RPMI7951 (cell line): ENCODE results near the gene CLEC4E. TPM values are rescaled to one million over a fixed set of nuclear protein-coding genes. Genes with fewer than 3 reads are reported as not detected.
"Not testable (repeated sequence)": the region's sequence is repeated elsewhere in the genome, so short reads cannot be mapped to it uniquely, and the experiment has no call there.

ENCODE experiments used
- DNase-seq: peaks from one replicate; pipeline ENCODE4 v3.0.0-alpha.2; 2012; ENCODE audit warnings: low read depth
- total RNA-seq: library from RNA; depleted of rRNA; stranded (reverse); fragments of >200 nt; shearing (Covaris generic); gene quantifications from 2 replicates; pipeline ENCODE4 v1.2.3, GENCODE V29; 2014; rRNA removed

Gene CLEC4E, protein sequence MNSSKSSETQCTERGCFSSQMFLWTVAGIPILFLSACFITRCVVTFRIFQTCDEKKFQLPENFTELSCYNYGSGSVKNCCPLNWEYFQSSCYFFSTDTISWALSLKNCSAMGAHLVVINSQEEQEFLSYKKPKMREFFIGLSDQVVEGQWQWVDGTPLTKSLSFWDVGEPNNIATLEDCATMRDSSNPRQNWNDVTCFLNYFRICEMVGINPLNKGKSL
- not detected in 2 replicates for total RNA-seq

DNA sequence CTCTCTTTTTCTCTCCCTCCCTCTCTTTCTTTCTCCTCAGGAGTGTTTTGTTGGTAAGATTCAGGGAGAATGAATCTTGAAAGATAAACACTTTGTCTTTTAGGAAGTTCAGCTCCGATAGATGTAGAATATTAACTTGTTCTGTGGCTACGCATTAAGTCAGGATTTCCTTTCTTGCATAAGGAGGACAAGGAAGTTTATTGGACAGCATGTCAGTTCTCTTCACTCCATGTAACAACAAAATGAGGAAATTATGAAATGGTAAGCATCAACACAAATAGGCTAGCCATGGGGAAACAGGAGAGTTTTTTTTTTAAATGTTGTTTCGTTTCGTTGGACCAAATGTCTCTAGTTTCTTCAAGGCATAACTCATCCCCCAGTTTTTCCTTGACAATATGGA lies at the start of gene CLEC4E:
Gene CLEC4E (minus strand): TSS at position 75 of the 400 bp plus-strand sequence. CDS start 108 bp downstream, outside the sequence.
- DNase-seq: not testable (repeated sequence)

DNA sequence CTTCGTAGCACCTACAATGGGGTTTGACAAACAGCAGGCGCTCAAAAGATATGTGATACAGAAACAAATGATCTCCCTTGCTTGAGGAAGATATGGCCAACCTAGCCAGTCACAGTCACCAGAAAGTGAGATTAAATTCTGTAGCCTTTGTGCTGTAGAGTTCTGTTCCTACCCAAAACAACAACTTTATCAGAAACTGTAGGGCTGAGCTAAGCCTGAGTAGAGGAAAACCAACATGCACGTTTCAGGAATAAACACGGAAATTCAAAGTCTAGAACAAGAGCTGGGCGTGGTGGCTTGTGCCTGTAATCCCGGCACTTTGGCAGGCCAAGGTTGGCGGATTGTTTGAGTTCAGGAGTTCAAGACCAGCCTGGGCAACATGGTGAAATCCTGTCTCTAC lies 49.0 kb upstream of the CLEC4E start:
- DNase-seq: no peak

DNA sequence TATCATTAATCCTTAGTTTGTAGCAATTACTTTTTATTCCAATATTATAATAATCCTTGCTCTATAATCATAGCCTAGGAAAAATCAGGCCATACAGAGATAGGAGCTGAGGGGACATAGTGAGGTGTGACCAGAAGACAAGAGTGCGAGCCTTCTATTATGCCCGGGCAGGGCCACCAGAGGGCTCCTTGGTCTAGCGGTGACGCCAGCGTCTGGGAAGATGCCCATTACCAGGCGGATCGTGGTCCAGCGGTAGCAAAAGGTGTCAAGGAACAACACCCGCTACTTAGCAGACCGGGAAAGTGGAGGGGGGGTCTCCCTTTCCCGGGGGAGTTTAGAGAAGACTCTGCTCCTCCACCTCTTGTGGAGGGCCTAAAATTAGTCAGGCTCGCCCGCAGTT lies 43.8 kb upstream of the CLEC4E start:
- not testable (repeated sequence) for DNase-seq

DNA sequence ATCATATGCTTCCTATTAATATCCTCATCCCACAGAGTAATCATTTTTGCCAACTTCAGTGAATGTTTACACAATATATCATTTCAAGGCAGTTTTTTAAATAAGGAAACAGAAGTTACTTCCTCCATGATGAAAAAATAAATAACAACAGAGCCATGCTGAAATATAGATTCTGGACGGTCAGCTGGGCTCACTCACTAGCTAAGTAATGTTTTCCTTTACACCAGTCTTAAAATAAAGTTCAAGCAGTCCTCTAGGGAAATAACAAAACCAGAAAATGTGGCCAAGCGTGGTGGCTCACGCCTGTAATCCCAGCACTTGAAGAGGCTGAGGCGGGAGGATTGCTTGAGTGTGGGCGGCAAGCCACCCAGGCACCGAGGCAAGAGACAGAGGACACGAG lies 43.3 kb upstream of the CLEC4E start:
- no peak for DNase-seq

DNA sequence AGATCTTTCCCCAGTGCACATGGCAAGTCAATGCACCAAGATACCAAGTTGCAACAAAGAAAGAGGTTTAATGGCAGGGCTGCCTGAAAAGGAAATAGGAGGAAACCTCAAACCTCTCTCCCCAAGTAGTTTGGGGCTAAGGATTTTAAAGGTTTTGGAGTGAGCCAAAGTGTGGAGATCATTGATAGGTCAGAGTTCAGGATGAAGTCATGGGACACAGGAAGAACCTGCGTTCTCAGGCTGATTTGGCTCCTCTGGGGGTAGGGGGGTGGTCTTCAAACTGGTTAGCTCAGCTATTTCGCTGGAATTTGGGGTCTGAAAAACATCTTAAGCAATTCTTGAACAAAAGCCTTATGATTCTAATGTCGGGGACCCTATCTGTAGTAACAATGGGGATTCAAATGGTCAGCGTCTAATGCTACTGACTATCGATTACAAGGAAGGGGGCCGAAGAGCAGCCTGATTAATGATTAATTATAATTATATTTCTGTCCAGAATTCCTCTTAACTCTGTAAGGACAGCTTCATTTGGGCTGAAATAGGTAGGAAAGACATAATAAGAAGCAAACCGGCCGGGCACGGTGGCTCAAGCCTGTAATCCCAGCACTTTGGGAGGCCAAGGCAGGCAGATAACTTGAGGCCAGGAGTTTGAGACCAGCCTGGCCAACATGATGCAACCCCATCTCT lies 40.5 kb upstream of the CLEC4E start:
- no peak for DNase-seq

DNA sequence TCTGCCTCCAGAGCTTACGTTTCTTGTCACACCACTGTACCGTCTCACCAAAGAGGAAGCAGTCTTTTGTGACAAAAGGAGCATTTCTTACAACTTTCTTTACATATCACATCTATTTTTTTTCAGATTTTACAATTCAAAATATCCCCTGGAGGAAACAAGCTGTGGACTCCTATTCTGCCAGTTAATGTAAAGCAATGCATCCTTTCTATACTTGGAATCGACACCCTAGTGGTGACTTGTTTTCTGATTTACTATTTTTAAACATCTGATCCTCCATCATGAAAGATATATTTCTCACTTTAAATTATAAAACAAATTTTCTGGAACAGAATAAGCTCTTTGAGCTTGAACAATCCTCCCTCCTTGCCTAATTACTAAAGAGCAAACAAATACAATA lies 37.2 kb upstream of the CLEC4E start:
- DNase-seq: no peak

DNA sequence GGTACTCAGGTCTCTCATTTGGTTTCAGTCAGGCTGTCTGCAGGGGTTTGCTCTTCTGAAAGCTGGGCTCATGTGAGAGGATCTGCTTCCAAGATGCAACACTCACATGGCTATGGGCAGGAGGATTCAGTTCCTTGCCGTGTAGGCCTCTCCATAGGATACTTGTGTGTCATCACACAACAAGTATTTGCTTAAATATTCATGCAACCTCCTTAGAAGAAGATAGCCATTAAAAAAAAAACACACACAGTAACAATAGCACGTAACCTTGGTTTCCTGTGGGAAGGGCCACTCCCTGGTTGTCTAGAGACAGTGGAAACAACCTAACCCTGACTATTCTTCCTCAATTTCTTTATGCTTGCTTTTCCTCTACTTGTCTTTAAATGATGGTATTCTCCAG lies 31.8 kb upstream of the CLEC4E start:
- DNase-seq: no peak

DNA sequence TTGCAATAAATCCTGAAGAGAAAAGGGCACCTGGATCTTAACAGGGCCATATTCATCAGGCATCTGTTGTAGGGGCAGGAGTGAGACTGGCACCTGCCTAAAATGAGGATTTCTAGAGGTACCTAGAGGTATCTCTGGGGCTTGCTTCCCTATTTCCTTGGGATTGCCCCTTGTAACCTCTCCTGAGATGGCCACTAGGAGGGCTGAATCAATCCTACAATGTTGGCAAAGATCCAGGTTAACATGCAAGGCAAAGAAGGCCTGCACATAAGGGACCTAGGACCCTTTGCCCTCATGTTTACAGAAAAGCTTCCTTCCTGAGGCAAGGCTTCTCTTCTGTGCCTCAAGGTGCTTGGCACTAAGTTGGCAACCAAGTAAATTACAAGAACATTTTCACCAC lies 25.8 kb upstream of the CLEC4E start:
- no peak for DNase-seq

DNA sequence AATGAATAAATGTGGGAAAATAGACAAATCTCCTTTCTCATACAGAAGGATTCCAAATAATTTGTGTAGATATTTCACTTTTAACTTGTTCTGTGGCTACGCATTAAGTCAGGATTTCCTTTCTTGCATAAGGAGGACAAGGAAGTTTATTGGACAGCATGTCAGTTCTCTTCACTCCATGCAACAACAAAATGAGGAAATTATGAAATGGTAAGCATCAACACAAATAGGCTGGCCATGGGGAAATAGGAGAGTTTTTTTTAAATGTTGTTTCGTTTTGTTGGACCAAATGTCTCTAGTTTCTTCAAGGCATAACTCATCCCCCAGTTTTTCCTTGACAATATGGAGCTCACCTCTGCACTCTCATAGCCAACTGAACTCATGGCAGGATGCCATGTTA lies 25.3 kb upstream of the CLEC4E start:
- not testable (repeated sequence) for DNase-seq

DNA sequence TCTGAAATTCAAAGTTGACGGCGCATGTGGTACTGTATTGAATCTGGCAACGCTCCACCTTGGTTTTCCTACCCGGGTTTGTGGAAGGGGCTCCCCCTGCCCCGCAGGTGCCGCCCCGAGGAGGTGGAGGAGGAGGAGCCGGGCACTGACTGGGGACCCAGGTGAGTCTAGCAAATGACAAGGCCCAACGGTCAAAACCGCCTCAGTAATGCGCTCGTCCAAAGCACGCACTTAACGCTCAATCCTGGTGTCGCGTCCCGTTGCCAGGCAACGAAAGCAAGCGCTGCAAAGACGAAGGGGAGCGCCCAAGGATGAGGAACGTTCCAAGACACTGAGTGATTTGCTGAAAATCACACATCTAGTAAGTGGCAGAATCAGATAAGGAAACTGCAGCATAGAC lies 24.0 kb upstream of the CLEC4E start:
- no peak for DNase-seq

DNA sequence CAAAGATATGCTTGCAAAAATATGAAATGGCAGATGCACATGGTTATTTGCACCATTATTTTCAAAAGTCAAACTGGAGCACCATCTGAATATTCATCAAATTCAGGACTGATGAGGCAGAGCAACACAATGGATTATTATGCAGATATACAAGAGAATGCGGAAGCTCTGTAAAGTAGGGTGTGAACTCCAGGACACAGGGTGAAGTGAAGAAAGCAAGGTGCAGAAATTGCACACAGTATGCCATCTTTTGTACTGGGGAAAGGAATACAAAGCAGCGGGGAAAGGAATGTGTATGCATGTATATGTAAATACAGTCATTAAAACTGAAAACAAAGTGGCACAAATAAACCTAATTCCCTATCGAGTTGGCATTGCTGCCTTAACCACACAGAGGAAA lies 22.7 kb upstream of the CLEC4E start:
- DNase-seq: no peak

DNA sequence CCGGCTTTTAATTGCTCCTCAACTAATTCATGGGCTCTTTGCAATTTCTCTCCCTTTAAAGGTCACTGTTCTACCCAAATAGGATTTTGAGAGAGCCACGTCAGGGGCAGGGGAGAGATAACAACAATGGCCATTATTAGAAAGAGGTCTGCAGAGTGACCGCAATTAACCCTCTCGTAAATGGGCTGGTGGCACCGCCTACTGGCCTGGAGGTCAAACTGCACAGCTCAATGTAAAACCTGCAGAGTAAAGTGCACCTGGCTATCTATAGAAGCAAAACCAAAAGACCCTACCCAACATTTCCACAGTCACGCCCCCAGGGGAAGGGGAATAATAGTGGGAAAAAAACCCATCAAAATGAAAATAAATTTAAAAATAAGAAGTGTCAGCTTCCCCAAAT lies 21.6 kb upstream of the CLEC4E start:
- DNase-seq: no peak

DNA sequence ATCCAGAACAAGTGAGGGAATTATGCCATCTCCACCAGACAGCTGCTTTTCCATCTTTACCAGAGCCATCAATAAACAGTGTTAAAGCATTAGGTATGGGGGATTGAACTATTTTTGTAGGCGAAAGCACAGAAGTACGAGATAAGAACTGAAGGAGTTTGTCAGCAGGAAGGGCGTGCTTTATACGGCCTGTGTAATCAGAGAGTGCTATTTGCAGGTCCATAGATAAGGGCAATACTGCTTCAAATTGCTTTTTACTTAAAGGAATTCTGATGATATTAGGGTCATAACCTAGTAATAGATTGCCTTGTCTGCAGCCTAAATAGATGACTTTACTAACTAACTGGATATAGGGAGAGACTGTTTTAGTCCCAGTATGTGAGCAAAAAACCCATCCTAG lies 20.3 kb upstream of the CLEC4E start:
- DNase-seq: no peak

DNA sequence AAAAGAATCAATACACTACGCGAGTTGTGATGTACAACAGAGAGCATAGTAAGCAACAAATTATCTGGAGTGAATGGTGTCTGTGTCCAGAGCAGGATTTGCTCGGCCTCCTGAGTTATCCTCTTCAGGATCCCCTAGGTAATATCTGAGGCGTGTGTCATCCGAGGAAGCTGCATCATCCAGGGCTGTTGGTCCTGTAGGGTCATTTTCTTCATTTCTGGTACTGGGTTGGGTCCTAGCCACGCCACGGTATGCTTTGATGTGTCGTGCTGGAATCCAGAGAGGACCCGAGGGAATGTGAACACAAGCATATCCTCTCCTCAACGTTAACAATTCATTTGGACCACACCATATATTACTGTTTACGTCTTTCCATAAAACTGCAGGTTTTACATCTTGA lies 19.0 kb upstream of the CLEC4E start:
- no peak for DNase-seq

DNA sequence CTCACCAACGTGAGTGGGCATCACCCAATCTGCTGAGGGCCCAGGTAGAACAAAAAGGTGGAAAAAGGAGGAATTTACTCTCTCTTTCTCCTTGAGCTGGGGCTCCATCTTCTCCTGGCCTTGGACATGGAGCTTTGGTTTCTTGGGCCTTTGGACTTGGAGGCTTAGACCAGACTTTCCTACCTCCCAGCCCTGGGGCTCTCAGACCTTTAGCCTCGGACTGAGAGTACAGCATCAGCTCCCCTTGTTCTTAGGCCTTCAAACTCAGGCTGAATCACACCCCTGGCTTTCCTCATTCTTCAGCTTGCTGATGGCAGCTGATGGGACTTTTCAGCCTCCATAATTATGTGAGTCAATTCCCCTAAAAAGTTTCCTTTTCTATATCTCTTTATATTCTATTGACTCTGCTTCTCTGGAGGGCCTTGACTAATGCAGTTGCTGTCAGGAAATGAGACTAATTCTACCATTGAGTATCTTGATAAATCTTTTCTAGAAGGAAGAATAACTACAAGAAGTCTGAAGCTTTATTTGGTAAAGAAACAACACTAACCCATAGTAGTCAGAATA lies 15.9 kb upstream of the CLEC4E start:
- DNase-seq: no peak

DNA sequence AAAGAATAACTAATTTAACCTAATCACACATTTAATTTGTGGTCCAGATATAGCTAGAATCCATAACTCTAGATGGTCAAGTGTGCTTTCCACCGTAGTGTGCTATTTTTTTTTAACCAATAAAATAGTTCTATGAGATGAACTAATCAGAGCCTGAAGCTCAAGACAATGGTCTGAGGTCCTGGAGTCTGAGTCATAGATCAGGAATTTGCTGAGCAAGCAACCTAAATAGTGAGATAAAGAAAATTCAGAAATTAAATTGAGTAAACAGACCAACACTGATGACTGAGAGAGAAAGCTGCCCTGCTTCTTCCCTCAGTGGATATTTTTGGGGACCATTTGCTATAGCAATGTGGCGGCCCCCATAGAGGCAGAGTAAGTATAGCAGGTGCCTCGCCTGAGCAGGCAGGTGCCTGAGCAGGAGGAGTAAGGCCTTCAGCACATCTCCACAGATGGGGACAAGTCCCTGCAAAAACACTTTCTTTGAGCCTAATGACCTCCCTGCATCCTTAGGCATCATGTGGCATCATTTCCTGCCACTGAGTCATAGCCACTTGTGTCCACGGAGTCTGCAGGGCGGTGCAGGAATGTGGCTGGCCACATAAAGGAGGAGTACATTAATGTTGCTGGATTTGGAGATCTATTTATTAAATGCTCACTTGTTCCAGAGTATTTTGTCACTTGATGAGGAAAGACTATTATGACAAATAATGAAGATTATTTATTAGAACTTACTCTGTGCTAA lies 13.9 kb upstream of the CLEC4E start:
- peak; percentile 28 for DNase-seq

DNA sequence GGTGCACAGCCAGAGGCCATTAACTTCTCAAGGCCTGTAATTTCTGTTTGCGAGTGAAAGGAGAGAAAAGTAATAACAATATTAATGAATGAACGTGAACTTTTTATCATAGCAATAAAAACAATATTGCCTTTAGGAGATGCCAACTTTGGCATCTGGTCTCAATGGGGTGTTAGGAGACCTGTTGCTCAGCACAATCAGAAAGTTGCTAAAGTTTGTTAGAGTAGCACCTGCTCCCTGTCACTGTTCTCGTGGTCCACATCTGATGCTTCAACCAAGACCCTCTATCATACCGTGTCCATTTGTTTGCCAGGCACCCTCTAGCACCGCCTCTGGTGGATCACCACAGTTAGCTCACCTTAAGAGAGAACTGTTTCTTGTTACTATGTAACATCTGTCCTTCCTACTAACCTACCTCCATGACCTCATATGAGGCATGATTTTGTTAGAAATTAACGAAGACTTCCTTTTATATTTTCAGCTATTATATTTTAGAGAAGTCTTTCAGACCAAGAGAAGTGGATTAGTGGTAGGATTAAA lies 12.5 kb upstream of the CLEC4E start:
- no peak for DNase-seq

DNA sequence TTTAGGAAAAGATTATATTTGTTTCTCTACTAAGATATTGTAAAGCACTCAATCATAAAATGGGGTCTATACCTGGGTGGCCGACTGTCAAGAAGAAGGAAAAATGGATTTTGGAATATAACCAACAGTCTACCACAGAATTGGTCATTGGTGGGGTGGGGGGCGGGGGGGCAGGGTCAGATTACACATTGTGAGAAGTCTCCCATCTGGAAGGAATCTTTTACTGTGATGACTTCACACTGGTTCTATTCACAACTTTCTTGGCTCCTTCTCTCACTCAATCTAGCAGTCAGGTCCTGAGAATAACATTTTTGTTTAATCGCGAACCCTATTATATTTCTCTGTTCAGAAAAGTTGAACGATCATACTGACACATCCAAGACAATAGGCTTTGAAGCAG lies 8.7 kb upstream of the CLEC4E start:
- no peak for DNase-seq

DNA sequence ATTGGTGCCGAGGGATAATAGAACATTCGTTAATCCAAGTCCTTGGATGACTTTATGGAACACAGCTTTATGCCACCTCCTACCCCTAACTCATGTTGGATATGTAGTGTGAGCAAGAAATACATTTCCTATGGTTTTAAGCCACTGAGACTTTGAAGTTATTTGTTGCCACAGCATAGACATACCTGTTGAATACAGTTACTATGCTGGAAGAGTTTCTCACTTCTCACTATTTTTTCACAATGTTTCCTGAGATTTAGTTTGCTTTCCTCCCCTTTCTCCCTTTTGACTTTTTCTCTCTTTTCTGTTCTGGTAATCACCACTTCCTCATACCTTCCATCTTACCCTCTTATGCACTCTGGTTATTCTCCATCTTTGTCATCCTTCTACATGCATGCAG lies 7.5 kb upstream of the CLEC4E start:
- DNase-seq: no peak

DNA sequence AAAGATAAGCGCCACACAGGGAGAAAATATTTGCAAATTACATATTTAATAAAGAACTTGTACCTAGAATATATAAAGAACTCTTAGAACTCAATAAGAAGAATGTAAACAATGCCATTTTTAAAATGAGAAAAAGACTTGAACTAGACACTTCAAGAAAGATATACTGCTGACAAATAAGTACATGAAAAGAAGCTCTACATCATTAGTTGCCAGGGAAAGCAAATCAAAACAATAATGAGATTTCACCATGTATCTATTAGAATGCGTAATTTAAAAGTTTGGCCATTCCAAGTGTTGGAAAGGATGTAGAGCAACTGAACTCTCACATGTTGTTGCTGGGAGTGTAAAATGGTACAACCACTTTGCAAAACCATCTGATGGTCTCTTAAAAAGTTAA lies 6.9 kb upstream of the CLEC4E start:
- DNase-seq: no peak

DNA sequence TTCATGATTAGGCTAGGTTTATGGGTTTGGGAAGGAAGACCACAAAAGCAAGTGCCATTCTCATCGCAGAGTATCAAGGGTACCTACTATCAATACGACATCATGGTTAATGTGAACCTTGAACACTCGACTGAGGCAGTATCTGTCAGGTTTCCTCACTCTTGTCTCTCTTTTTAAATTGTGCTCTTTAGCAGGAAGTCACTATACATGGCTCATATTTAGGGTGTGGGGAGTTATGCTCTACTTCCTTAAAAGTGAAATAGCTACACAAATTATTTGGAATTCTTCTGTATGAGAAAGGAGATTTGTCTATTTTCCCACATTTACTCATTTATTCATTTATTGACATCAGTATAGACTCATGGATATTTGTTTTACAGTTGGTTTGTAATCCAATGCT lies 5.9 kb upstream of the CLEC4E start:
- no peak for DNase-seq

DNA sequence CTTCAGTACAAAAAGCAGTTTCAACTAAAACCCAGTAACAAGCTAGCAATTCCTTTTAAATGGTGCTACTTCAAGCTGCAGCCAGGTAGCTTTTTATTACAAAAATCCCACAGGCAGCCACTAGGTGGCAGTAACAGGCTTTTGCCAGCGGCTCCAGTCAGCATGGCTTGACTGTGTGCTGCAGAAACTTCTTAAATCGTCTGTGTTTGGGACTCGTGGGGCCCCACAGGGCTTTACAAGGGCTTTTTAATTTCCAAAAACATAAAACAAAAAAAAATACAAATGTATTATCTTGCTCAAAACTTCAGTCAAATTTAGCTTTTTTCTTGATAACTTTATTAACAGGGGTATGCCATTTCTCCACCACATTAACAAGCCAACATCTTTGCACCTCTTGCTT lies 3.6 kb upstream of the CLEC4E start:
- DNase-seq: peak; percentile 41
